NOMO-1 (cell line): ENCODE data around the gene HOXC4.
"Not testable (repeated sequence)": the region's sequence is repeated elsewhere in the genome, so short reads cannot be mapped to it uniquely, and the experiment has no call there.

Experiments used
- DNase-seq, 2 experiments: peaks; one replicate each; lab custom pipeline; 2025; ENCODE audit not compliant: unreplicated experiment in 2 of 2; lab: John Stamatoyannopoulos, UW

HOXC4 gene

GRCh38 chr12:54039417-54040147 is 14.1 kb upstream of the HOXC4 start:
- no peak for DNase-seq

DNA sequence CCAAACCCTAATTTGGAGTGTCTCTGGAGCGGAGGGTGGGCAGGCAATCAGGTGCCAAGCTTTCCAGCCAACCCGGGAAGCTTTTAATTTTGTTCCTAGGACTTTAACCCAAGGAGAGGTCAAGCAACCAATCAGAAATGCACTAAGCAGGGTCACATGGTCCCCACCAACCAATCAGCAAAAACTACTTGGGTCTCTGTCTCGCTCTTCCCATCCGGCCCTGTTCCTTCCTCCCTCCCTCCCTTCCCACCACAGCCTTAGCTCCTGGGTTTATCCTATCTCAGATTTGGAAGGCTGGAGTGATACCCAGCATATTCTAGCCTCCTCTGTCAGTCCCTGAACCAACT is 13.5 kb upstream of the HOXC4 start:
- no peak for DNase-seq

DNA sequence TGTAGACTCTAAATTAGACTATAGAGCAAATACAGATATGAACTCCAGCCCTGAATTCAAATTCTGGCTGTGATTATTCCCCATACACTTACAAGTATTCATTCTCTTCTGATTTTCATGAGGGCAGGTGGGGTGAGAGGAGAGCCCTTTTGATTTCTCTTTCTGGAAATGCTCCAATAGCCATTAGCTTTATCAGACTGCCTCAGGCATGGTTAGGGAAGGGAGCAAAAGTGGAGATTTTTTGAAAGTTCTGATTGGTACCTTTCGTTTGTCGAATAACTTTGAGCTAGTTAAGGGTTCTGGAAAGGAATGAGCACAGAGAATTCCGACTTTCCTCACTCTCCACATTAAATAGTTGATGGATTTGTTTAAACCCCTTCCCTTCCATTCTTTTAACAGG is 13.0 kb upstream of the HOXC4 start:
- DNase-seq, result no peak

DNA sequence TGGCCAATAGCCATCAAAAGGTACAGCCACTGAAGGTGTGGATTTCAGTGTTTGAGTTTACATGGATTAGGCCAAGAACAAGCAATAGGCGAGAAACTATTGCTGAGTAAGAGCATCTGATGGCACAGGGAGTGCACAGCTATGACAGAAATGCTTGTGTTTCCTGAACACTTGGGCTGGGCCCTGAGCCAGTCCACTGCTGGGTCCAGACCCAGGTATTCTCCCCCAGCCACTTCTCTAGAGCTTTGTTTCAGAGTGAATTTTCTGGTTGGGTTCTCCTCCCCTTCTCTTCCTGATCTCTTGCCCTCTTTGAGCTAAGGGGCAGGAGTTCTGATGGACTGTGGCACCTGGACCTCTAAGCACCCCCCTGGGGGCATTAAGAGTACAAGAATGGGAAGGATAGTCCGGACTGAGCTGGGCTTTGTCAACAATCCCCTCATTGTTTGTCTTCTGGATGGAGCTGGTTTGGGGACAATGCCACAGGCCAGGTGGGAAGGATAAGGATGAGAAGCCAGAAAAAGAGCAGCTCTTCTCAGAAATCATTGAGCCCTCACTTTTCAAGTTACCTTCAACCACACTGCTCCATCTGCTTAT is 12.4 kb upstream of the HOXC4 start:
- DNase-seq, result no peak

GRCh38 chr12:54042033-54042432 is 11.6 kb upstream of the HOXC4 start:
- DNase-seq, result not testable (repeated sequence)

GRCh38 chr12:54042970-54043853 is 10.4 kb upstream of the HOXC4 start:
- DNase-seq, result no peak

GRCh38 chr12:54044425-54045103 is 9.1 kb upstream of the HOXC4 start:
- DNase-seq, result no peak

DNA sequence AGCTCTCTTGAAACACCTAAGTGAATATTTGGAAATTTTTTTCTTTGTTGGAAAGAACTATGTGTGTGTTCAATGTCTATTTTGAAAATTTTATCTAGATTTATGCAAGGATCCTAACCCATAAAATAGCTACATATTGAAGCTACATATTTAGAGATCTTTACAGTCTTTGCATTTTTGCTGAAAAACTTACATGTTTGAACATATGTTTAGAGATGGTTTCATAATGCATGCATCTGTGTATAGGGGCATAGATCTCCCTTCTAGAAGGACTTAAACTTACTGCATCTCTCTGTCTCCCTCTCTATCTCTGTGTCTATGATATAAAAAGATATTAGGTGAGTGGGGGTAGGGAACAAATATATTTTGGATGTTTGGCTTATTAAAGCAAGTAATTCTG is 8.2 kb upstream of the HOXC4 start:
- no peak for DNase-seq

DNA sequence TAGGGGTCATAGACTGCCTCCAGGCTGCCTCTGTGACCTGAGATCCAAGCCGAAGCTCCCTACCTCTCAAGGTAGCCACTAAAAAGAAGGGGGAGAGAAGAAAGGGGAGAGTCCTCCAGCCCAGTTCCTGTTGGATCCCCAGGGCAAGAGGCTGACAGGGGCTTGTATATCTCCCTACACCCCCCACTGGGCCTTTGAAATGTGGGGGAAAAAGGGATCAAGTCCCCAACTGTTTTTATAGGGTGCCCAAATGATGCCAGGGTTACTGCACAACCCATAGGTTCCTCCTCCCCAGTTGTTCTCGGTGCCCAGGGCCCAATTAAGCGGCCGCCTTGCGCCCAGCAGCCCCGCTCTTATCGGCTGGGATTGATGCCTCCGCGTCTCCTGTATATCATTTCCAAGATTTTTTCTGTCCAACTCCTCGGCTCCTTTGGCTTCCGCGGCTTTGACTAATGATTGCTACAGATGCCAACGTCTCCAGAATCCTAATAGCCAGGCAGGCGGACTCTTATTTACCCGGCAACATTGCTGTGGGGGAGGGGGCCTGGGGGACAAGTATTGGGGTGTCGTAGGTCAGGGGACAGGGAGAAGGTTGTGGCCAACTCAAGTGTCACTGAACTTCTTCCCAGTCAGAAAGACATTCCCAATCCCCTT is 7.6 kb upstream of the HOXC4 start:
- no peak for DNase-seq

GRCh38 chr12:54046809-54047159 is 6.9 kb upstream of the HOXC4 start:
- no peak for DNase-seq

DNA sequence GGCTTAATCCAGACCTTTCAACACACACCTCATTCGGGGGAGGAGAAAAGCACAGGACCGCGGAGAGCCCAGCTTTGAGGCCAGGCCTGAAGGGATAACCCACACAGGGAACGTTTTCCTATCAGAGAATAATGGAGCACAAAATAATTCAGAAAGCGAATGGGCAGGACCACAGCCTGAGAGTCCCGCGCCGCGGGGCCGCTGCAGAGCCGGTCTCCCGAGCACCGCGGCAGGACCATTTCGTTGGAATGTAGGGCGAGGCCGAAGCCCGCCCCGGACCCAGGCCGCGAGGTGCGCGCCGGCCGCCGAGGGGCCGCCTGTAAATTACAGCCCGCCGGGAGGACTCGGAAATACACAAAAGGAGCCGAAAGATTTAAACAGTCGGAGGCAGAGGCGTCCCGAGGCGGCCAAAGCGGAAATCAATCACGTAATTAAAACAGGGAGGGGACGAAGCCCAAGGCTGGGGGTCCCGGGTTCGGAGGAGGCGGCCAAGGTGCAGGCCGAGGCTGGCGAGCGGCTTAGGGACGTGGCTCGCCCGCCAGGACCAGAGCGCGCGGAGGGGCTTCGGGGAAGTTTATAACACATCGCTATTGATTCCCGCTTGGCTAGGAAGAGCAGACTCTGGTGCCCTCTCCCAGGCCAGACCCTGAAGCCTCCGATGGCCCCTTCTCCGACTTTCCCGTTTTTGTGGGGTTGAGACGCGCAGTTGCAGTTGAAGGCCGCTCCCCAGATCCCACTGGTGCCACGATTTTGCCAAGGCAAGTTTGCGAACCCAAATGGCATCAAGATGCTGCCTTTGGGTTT is 6.3 kb upstream of the HOXC4 start:
- DNase-seq, result no peak

GRCh38 chr12:54047964-54048303 is 5.7 kb upstream of the HOXC4 start:
- DNase-seq, result no peak

GRCh38 chr12:54048406-54049093 is 5.1 kb upstream of the HOXC4 start:
- no peak for DNase-seq

GRCh38 chr12:54049108-54049507 is 4.5 kb upstream of the HOXC4 start:
- no peak for DNase-seq

GRCh38 chr12:54050482-54050810 is 3.2 kb upstream of the HOXC4 start:
- no peak for DNase-seq

DNA sequence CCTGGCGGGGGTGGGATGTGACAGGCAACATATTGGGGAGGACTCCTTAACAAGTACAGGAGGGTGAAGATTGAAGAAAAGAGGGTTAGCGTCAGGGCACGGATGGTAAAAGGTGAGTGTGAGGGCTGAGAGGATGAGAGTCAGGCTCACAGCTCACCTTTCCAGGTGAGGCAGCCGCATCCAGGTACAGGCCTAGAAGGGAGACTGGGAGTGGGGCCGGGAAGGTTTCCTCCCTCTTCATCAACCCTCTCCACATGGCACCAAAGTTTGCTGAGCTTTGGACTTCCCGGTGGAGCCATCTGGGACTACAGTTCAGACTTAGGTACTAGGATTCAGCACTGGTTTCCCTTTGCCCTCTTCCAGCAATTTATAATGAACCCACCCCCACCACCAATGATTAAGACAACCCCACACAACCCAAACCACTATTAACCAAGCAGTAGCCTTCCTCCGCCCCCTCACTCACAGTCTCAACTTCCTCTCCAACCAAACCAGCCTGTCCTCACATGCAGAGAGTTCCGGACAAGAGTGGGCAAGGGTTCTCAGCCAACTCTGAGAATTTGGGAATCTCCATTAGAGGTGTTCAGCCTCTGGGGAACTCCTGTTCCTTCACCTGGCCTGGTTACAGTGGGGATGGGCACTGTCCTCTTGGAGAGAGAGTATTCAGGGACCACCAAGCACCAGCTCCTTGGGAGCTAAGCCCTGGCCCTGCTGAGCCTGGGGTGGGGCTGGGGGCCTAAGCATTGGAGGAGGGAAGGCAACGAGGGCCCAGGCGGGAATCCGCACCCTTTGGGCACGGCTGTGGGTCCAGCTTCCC is 2.4 kb upstream of the HOXC4 start:
- no peak for DNase-seq

GRCh38 chr12:54051874-54052437 is 1.7 kb upstream of the HOXC4 start:
- no peak for DNase-seq

- DNase-seq, result no peak
Measured at GRCh38 chr12:54052438-54053002, 1.1 kb upstream of the HOXC4 start.
